Urothelium cell line (cell line): ENCODE data around the gene MLYCD.

Experiments
- DNase-seq: peaks from one replicate; pipeline ENCODE4 v3.0.0; 2011; ENCODE audit warnings: low spot score, mixed read lengths
- FAIRE-seq: peaks from 2 replicates; lab custom pipeline; 2011; peaks lifted over from hg19 to GRCh38; lab: Jason Lieb, UNC

The MLYCD gene

GRCh38 chr16:83898463-83899271, at the start of gene MLYCD:
TSS of gene MLYCD (plus strand) at chr16:83899115. CDS start at chr16:83899145, 30 bp downstream.
- DNase-seq (peak; percentile 97), FAIRE-seq (no peak)

GRCh38 chr16:83849421-83849820, 49.5 kb upstream of the MLYCD start:
- no peak for FAIRE-seq

GRCh38 chr16:83850947-83851346, 48.0 kb upstream of the MLYCD start:
- FAIRE-seq (no peak), DNase-seq (no peak)

More at GRCh38 chr16:83849421-83849820, 49.5 kb upstream of the MLYCD start:
- no peak for DNase-seq

GRCh38 chr16:83851473-83851872, 47.4 kb upstream of the MLYCD start:
- FAIRE-seq (no peak), DNase-seq (no peak)

- FAIRE-seq (no peak), DNase-seq (no peak)
Measured at GRCh38 chr16:83852774-83853173, 46.1 kb upstream of the MLYCD start.

- no peak for FAIRE-seq
- DNase-seq, result no peak
Measured at GRCh38 chr16:83853834-83854233, 45.1 kb upstream of the MLYCD start.

GRCh38 chr16:83854420-83854819, 44.5 kb upstream of the MLYCD start:
- DNase-seq, result no peak
- no peak for FAIRE-seq

- no peak for FAIRE-seq
- no peak for DNase-seq
Measured at GRCh38 chr16:83856792-83857191, 42.1 kb upstream of the MLYCD start.

GRCh38 chr16:83859265-83859664, 39.6 kb upstream of the MLYCD start:
- DNase-seq, result no peak
- FAIRE-seq, result no peak

- FAIRE-seq (no peak), DNase-seq (no peak)
Measured at GRCh38 chr16:83862661-83863060, 36.3 kb upstream of the MLYCD start.

- DNase-seq (no peak), FAIRE-seq (no peak)
Measured at GRCh38 chr16:83863682-83864081, 35.2 kb upstream of the MLYCD start.

GRCh38 chr16:83870830-83871229, 28.1 kb upstream of the MLYCD start:
- DNase-seq, result no peak
- FAIRE-seq, result no peak

- FAIRE-seq (no peak), DNase-seq (peak; percentile 55)
Measured at GRCh38 chr16:83878838-83879237, 20.1 kb upstream of the MLYCD start.

- DNase-seq (no peak), FAIRE-seq (no peak)
Measured at GRCh38 chr16:83882163-83882885, 16.6 kb upstream of the MLYCD start.

- DNase-seq (no peak), FAIRE-seq (no peak)
Measured at GRCh38 chr16:83886199-83886971, 12.5 kb upstream of the MLYCD start.

- no peak for FAIRE-seq
- DNase-seq, result no peak
Measured at GRCh38 chr16:83887080-83887479, 11.8 kb upstream of the MLYCD start.

- no peak for FAIRE-seq
- no peak for DNase-seq
Measured at GRCh38 chr16:83887564-83887963, 11.4 kb upstream of the MLYCD start.

- DNase-seq (no peak), FAIRE-seq (no peak)
Measured at GRCh38 chr16:83888672-83889044, 10.3 kb upstream of the MLYCD start.

GRCh38 chr16:83890359-83890758, 8.6 kb upstream of the MLYCD start:
- no peak for DNase-seq
- no peak for FAIRE-seq

- no peak for DNase-seq
Measured at GRCh38 chr16:83891742-83892141, 7.2 kb upstream of the MLYCD start.

GRCh38 chr16:83895243-83895642, 3.7 kb upstream of the MLYCD start:
- no peak for DNase-seq
- FAIRE-seq, result no peak

More at GRCh38 chr16:83891742-83892141, 7.2 kb upstream of the MLYCD start:
- no peak for FAIRE-seq
